H1 (cell line): Measurements from ENCODE around the gene CTBP2. TPM values are rescaled to one million over a fixed set of nuclear protein-coding genes. Genes with fewer than 3 reads are reported as not detected.

ENCODE experiments used
- CTCF ChIA-PET: fragments of 300-600 bp; sonication (Branson Sonifier 250); formaldehyde crosslinking; loops from one replicate; lab custom pipeline; 2021; ENCODE audit not compliant: partially characterized antibody; lab: Charles Lee
- POLR2A ChIA-PET: fragments of 300-600 bp; sonication (Branson Sonifier 250); formaldehyde crosslinking; loops from one replicate; lab custom pipeline; 2021; ENCODE audit warnings: inconsistent platforms; ENCODE audit not compliant: partially characterized antibody; lab: Charles Lee
- DNase-seq, 2 experiments: peaks; one replicate each; pipeline versions ENCODE4 v3.0.0 to v3.0.0-alpha.2; 2010 to 2022; ENCODE audit warnings: low spot score in 2 of 2, low read depth in 1 of 2, mixed read lengths in 1 of 2
- FAIRE-seq: peaks from 2 replicates; lab custom pipeline; 2011; peaks lifted over from hg19 to GRCh38; lab: Jason Lieb, UNC
- H2AFZ ChIP-seq: 2 replicates; pipeline ENCODE4 v1.8.1; 2012; ENCODE audit warnings: low read length, inconsistent platforms
- H2AK5ac ChIP-seq: 2 replicates; pipeline ENCODE4 v1.6.1; 2013; ENCODE audit warnings: low read depth, low read length
- H2BK120ac ChIP-seq: replicated peaks from 2 replicates; pipeline ENCODE3; 2013; ENCODE audit warnings: low read depth, low read length, inconsistent platforms
- H2BK12ac ChIP-seq: 2 replicates; pipeline ENCODE4 v1.6.1; 2013; ENCODE audit warnings: low read depth, low read length
- H2BK15ac ChIP-seq: 2 replicates; pipeline ENCODE4 v1.6.1; 2013; ENCODE audit warnings: low read length
- H2BK20ac ChIP-seq: 2 replicates; pipeline ENCODE4 v1.6.1; 2013; ENCODE audit warnings: low read length
- H2BK5ac ChIP-seq: 2 replicates; pipeline ENCODE4 v1.6.1; 2013; ENCODE audit warnings: low read depth, low read length
- H3K14ac ChIP-seq: 2 replicates; pipeline ENCODE4 v1.6.1; 2013; ENCODE audit warnings: inconsistent platforms; ENCODE audit not compliant: insufficient read length
- H3K18ac ChIP-seq: 2 replicates; pipeline ENCODE4 v1.6.1; 2013; ENCODE audit warnings: low read length; ENCODE audit errors: extremely low read depth
- H3K23ac ChIP-seq: 2 replicates; pipeline ENCODE4 v1.6.1; 2013; ENCODE audit warnings: inconsistent platforms; ENCODE audit not compliant: insufficient read length
- H3K23me2 ChIP-seq: 2 replicates; pipeline ENCODE4 v1.6.1; 2013; ENCODE audit warnings: low read depth, low read length
- H3K27ac ChIP-seq: 2 replicates; pipeline ENCODE4 v1.6.1; 2011; ENCODE audit warnings: low read depth, low read length, inconsistent platforms
- H3K27me3 ChIP-seq, 4 experiments: replicated peaks in 1 of 4; 1 replicate in 1 of 4; 2 replicates in 3 of 4; pipeline versions ENCODE4 v1.6.1 to v1.8.1; 2011 to 2013; ENCODE audit warnings: low read length in 3 of 4, mild to moderate bottlenecking in 3 of 4, inconsistent platforms in 2 of 4, mixed read lengths in 2 of 4, moderate library complexity in 1 of 4; ENCODE audit not compliant: control insufficient read depth in 3 of 4, insufficient read depth in 3 of 4; ENCODE audit errors: extremely low read depth in 1 of 4
- H3K36me3 ChIP-seq, 4 experiments: 2 replicates each; pipeline versions ENCODE4 v1.6.1 to v1.8.1; 2011 to 2013; ENCODE audit warnings: mild to moderate bottlenecking in 4 of 4, low read length in 3 of 4, moderate library complexity in 2 of 4, control low read depth in 1 of 4, inconsistent platforms in 1 of 4; ENCODE audit not compliant: insufficient read depth in 4 of 4, control insufficient read depth in 2 of 4
- H3K4ac ChIP-seq: replicated peaks from 2 replicates; pipeline ENCODE3; 2013; ENCODE audit warnings: low read length, low read depth, mixed read lengths, inconsistent platforms; ENCODE audit not compliant: insufficient read length
- H3K4me1 ChIP-seq, 4 experiments: replicated peaks in 1 of 4; 1 replicate in 1 of 4; 2 replicates in 3 of 4; pipeline versions ENCODE4 v1.6.1 to v1.8.1; 2011 to 2013; ENCODE audit warnings: low read length in 3 of 4, inconsistent platforms in 2 of 4, mixed read lengths in 1 of 4; ENCODE audit not compliant: insufficient read depth in 4 of 4, control insufficient read depth in 3 of 4
- H3K4me2 ChIP-seq, 2 experiments: 2 replicates each; pipeline versions ENCODE4 v1.6.1 to v1.8.1; 2011 to 2013; ENCODE audit warnings: low read depth in 2 of 2, low read length in 2 of 2, control low read depth in 1 of 2, inconsistent platforms in 1 of 2, mild to moderate bottlenecking in 1 of 2; ENCODE audit not compliant: insufficient read depth in 1 of 2
- H3K4me3 ChIP-seq, 4 experiments: fragments of 200-600, 300-600 bp in 1 of 4; sonication (generic), shearing (Covaris generic), sonication (Bioruptor Twin) in 1 of 4; 2 replicates each; pipeline versions ENCODE4 v1.5.1 to v1.8.1; 2011 to 2016; ENCODE audit warnings: low read length in 4 of 4, low read depth in 3 of 4, control low read depth in 2 of 4, inconsistent platforms in 2 of 4, mild to moderate bottlenecking in 2 of 4, mixed read lengths in 1 of 4, moderate library complexity in 1 of 4; ENCODE audit not compliant: insufficient read depth in 2 of 4; ENCODE audit errors: extremely low read depth in 1 of 4
- H3K56ac ChIP-seq: replicated peaks from 2 replicates; pipeline ENCODE3; 2013; ENCODE audit warnings: low read depth, mild to moderate bottlenecking, mixed read lengths, low read length, inconsistent platforms; ENCODE audit not compliant: insufficient read length
- H3K79me1 ChIP-seq: 2 replicates; pipeline ENCODE4 v1.6.1; 2013; ENCODE audit warnings: low read depth, low read length, control low read depth
- H3K79me2 ChIP-seq, 2 experiments: 2 replicates each; pipeline versions ENCODE4 v1.6.1 to v1.8.1; 2012 to 2013; ENCODE audit warnings: low read length in 2 of 2, mild to moderate bottlenecking in 2 of 2, inconsistent platforms in 1 of 2; ENCODE audit not compliant: insufficient read depth in 2 of 2, control insufficient read depth in 1 of 2
- H3K9ac ChIP-seq, 4 experiments: replicated peaks in 1 of 4; 1 replicate in 1 of 4; 2 replicates in 3 of 4; pipeline versions ENCODE4 v1.6.1 to v1.8.1; 2011 to 2013; ENCODE audit warnings: low read depth in 3 of 4, low read length in 3 of 4, control low read depth in 2 of 4, mild to moderate bottlenecking in 2 of 4, moderate library complexity in 2 of 4, inconsistent platforms in 1 of 4; ENCODE audit errors: extremely low read depth in 1 of 4
- H3K9me3 ChIP-seq, 2 experiments: 2 replicates each; pipeline versions ENCODE4 v1.6.1 to v1.8.1; 2012 to 2013; ENCODE audit warnings: mild to moderate bottlenecking in 2 of 2, moderate library complexity in 2 of 2, control low read depth in 1 of 2, inconsistent platforms in 1 of 2, low read depth in 1 of 2, low read length in 1 of 2, mixed read lengths in 1 of 2; ENCODE audit not compliant: insufficient read depth in 2 of 2
- H4K20me1 ChIP-seq, 2 experiments: replicated peaks in 1 of 2; 2 replicates each; pipeline versions ENCODE3 to v1.8.1; 2011 to 2013; ENCODE audit warnings: inconsistent platforms in 2 of 2, low read length in 2 of 2, mild to moderate bottlenecking in 1 of 2; ENCODE audit not compliant: insufficient read depth in 2 of 2, control insufficient read depth in 1 of 2
- H4K5ac ChIP-seq: 2 replicates; pipeline ENCODE4 v1.6.1; 2013; ENCODE audit warnings: low read length, low read depth, mixed read lengths, inconsistent platforms; ENCODE audit not compliant: insufficient read length
- H4K8ac ChIP-seq: 2 replicates; pipeline ENCODE4 v1.8.0; 2013; ENCODE audit warnings: mild to moderate bottlenecking, moderate library complexity, low read length, inconsistent platforms; ENCODE audit not compliant: insufficient read depth; ENCODE audit errors: extremely low read depth
- H4K91ac ChIP-seq: replicated peaks from 2 replicates; pipeline ENCODE3; 2013; ENCODE audit warnings: low read length, mixed read lengths, inconsistent platforms; ENCODE audit not compliant: insufficient read length
- POLR2AphosphoS5 ChIP-seq: IDR thresholded peaks from 2 replicates; pipeline ENCODE4 v1.6.1; 2011; ENCODE audit warnings: low read depth, low read length
- SP4 ChIP-seq: IDR thresholded peaks from 2 replicates; pipeline ENCODE4 v1.6.1; 2012; ENCODE audit warnings: low read length, inconsistent platforms
- WGBS, 2 experiments: shearing (Covaris generic) in 1 of 2; methylation state at CpG; one replicate each; pipeline versions ENCODE4 v1.1.6 to v1.1.7; 2013 to 2015; ENCODE audit warnings: low lambda C conversion rate in 2 of 2, mixed read lengths in 2 of 2, inconsistent platforms in 1 of 2, low coverage in 1 of 2, missing lambda C conversion rate in 1 of 2; ENCODE audit not compliant: insufficient replicate concordance in 2 of 2, insufficient coverage in 1 of 2, insufficient read length in 1 of 2; ENCODE audit errors: extremely low coverage in 1 of 2, missing lambda C conversion rate in 1 of 2; 5-methylcytosine and 5-hydroxymethylcytosine counted together
- polyA plus RNA-seq, 7 experiments: library from polyadenylated mRNA; depleted of rRNA in 3 of 7; stranded (reverse) in 5 of 7; unstranded in 2 of 7; fragments of >200 nt in 5 of 7; fragments of 200-250 nt in 2 of 7; gene quantifications; 1 replicate in 5 of 7; 2 replicates in 1 of 7; 4 replicates in 1 of 7; pipeline versions ENCODE4 v1.2.1 to v1.2.3, GENCODE V29; 2011 to 2013; ENCODE audit warnings: missing spikeins in 2 of 7, mixed read lengths in 2 of 7
- total RNA-seq: library from RNA; stranded (reverse); fragmentation: NEBNext Ultra II Directional; extraction: Animal tissue kit (Norgen Biotek cat#: 25700); gene quantifications from 2 replicates; pipeline ENCODE4 v1.2.1, GENCODE V29; 2021

Gene CTBP2
- total and polyA plus RNA-seq, 2 of the 8 experiments (the other 6 are each of a cell fraction or from before 2014, with no cell fraction given), result 208 to 221 TPM

DNA sequence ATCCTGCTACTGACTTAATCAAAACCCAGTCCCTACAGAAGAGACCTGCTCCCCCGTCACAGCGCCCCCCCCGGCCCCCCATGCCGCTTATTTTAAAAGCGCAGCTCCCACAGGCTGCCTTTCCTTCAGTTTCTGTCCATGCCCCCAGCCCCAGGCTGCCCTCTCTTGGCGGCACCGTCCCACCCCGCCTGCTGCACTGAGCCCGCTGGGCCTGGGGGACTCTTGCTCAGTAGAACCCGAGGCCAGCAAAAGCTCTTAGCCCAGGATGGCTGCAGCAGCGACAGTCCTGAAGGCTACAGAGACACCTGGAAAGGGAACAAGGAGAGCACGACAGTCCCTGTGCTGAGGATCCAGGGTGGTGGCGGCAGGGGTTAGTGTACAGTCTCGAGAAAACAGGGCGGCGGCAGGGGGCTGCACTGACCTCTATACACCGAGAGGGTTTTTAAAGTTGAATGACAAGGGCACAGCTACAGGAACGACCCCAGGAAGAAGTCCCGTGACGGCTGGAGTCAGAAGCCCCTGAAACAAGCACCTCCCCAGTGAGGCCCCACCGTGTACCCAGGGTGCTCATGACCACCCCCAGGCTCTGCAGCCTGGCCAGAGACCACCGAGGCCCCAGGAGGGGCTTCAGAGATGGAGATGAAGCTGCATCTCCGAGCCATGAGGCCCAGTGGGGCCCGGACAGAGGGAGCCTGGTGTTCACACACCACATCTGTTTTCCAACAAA lies 164.1 kb downstream of the CTBP2 start:
- no peak overlapping the region for H2BK12ac ChIP-seq
- H2BK5ac ChIP-seq, result no peak overlapping the region
- H4K20me1 ChIP-seq, result peaks cover 23 to 28% of the 10 kb centered on the region in 2 experiments
- H4K5ac ChIP-seq, result no peak overlapping the region
- no peak overlapping the region for H3K23ac ChIP-seq
- no peaks in the 10 kb centered on the region for H3K9me3 ChIP-seq
- no peak overlapping the region for H4K91ac ChIP-seq
- peaks cover 49 to 97% (median 77%) of the 10 kb centered on the region in 4 experiments for H3K36me3 ChIP-seq
- POLR2A ChIA-PET, result interaction anchor here (0.8 to 1.4 kb wide), 2 partner anchors 9 to 152 kb away, joined by 3 read pairs; no protein-coding TSS in a partner anchor
- H3K4me2 ChIP-seq, result no peak overlapping the region
- H2BK20ac ChIP-seq, result no peak overlapping the region
- no peak overlapping the region for H2BK15ac ChIP-seq
- no peak overlapping the region for H3K27ac ChIP-seq
- H3K9ac ChIP-seq, result no peak overlapping the region; a peak in 1 of 7 replicates
- peaks cover 0 to 12% of the 10 kb centered on the region in 2 experiments; a peak in 1 of 4 replicates for H3K79me2 ChIP-seq
- H3K23me2 ChIP-seq, result no peaks in the 10 kb centered on the region
- H3K4ac ChIP-seq, result no peak overlapping the region
- no peak overlapping the region for H3K4me3 ChIP-seq
- H3K56ac ChIP-seq, result no peak overlapping the region
- CTCF ChIA-PET, result interaction anchor here (0.8 to 1.6 kb wide), 3 partner anchors 13 to 347 kb away, joined by 3 to 4 read pairs (median 4); no protein-coding TSS in a partner anchor
- H3K14ac ChIP-seq, result no peak overlapping the region
- DNase-seq (peak in 1 of 2 experiments; percentile 42), FAIRE-seq (no peak)
- 93% methylated on average over 17 of the region's 24 CpGs; no CpG with 5 or more reads in 1 of the 2 experiments for WGBS, 2 experiments
- H2AK5ac ChIP-seq, result no peak overlapping the region
- TF ChIP-seq SP4, result no peak
- TF ChIP-seq POLR2AphosphoS5, result peak; percentile 27; the same call in 1 of the 2 replicates
- no peak overlapping the region for H3K18ac ChIP-seq
- H3K79me1 ChIP-seq, result peaks cover 4% of the 10 kb centered on the region; the same call in 1 of the 2 replicates
- H2BK120ac ChIP-seq, result no peak overlapping the region
- no peaks in the 10 kb centered on the region for H3K27me3 ChIP-seq
- no peak overlapping the region for H4K8ac ChIP-seq
- H2AFZ ChIP-seq, result no peak overlapping the region
- no peaks in the 10 kb centered on the region; a peak in 1 of 7 replicates for H3K4me1 ChIP-seq
